NCI-H510A (cell line): ENCODE results near the gene GABRR1.
A peak's percentile ranks its signal among the peaks of the same experiment; 100 is the strongest.
"Not testable (repeated sequence)": the region's sequence is repeated elsewhere in the genome, so short reads cannot be mapped to it uniquely, and the experiment has no call there.

Experiments
- DNase-seq: peaks from one replicate; lab custom pipeline; 2025; lab: John Stamatoyannopoulos, UW

Gene GABRR1

GRCh38 chr6:89217299-89217910 is at the start of gene GABRR1:
Gene GABRR1, minus strand, starts transcription at chr6:89217358. Its CDS starts 36 bp downstream, at chr6:89217322.
- no peak for DNase-seq

- no peak for DNase-seq
Measured at GRCh38 chr6:89264296-89264695, 47.1 kb upstream of the GABRR1 start.

DNA sequence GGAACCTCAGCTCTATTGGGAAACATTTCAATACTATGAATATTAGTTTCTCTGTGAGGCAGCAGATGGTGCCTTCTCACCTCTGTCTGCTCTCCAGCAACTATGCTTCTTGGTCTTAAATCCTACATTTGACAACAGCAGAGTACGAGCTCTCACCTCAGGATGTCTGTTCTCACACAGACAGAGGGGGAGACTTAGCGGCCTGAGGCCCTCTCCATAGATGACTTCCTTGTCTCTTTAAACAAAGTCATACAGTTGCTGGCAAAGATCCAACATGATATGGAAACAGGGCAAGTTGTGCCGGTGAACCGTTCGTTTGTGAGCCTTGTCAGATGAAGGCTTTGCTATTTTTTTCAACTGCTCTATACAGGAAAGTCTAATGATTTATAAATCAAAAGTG is 43.7 kb upstream of the GABRR1 start:
- peak; percentile 48 for DNase-seq

GRCh38 chr6:89260310-89260709 is 43.2 kb upstream of the GABRR1 start:
- DNase-seq: no peak

DNA sequence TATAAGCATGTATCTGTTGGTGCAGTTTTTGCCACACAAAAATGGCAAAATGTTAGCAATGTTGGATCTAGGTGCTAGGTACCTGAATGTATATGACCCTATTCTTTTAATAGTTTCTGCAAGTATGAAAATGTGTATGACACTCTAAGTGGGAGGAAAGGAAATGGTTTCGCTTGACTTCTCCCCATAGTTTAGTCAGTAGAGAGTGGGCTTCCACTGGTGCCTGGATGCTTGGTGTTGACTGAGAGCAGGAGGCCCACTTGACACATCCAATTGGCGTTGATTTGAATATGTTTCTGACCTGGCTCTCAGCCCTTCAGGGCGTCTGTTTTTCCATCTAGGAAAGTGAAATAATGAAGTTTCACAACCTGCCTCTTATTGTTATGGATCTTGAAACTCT is 41.8 kb upstream of the GABRR1 start:
- no peak for DNase-seq

DNA sequence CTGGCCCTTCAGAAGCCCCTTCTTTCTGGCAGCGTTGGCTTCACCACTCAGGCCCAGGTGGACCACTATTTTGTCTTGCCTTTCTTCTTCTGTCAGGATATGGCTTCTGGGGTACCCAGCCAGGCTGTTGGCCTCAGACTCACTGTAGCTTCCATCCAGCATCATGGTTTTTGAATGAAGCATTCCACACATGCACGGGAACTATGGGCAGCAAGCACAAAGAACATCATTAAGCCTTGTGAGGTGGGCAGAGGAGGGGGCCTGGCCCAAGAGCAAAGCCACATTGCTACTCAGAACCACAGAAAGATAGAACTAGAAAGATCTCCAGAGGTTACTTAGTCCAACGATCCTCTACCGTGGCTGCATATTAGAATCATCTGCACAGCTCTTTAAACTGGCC is 40.6 kb upstream of the GABRR1 start:
- no peak for DNase-seq

GRCh38 chr6:89257346-89257745 is 40.2 kb upstream of the GABRR1 start:
- no peak for DNase-seq

GRCh38 chr6:89255417-89255816 is 38.3 kb upstream of the GABRR1 start:
- no peak for DNase-seq

GRCh38 chr6:89254569-89254968 is 37.4 kb upstream of the GABRR1 start:
- no peak for DNase-seq

DNA sequence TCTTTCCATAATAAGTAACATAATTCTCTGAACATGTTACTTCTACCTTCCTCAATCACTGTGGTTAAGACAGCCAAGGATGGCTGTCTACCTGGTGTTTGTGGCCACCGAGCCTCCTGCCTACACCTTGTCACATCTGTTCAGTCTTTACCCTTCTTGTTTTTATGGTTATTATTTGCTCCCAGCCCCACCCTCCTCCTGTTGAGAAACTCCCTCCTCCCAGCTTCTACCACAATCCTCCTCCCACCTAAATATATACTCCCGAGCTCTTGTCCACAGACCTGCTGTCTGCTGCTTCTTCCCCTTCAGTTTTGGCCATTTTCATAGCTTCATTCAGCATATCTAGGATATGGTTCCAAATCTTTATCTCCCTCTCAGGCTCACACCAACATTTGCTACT is 35.7 kb upstream of the GABRR1 start:
- no peak for DNase-seq

GRCh38 chr6:89251976-89252375 is 34.8 kb upstream of the GABRR1 start:
- DNase-seq: no peak

- no peak for DNase-seq
Measured at GRCh38 chr6:89251170-89251569, 34.0 kb upstream of the GABRR1 start.

DNA sequence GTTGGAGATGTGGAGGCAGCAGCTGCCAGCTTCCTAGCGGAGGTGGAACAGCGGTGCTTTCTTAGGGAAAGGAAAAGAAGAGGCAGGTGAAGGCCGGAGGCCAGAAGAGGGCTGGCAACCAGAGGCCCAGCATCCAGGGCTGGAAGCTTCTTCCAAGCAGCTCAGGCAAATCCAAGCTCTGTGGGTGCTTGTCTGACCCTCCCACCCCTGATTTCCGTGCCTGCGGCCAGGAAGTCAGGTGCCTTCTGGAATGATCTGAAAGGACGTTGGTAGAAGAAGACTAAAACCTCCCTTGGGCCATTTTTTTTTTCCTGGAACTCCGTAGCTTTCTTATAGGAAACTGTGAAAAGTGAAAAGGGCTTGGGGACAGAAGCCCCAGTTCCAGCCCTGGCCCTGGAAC is 33.1 kb upstream of the GABRR1 start:
- no peak for DNase-seq

- DNase-seq: no peak
Measured at GRCh38 chr6:89244241-89244985, 27.3 kb upstream of the GABRR1 start.

- DNase-seq: no peak
Measured at GRCh38 chr6:89243331-89243629, 26.1 kb upstream of the GABRR1 start.

- DNase-seq: no peak
Measured at GRCh38 chr6:89242574-89243330, 25.6 kb upstream of the GABRR1 start.

- no peak for DNase-seq
Measured at GRCh38 chr6:89239338-89239737, 22.2 kb upstream of the GABRR1 start.

DNA sequence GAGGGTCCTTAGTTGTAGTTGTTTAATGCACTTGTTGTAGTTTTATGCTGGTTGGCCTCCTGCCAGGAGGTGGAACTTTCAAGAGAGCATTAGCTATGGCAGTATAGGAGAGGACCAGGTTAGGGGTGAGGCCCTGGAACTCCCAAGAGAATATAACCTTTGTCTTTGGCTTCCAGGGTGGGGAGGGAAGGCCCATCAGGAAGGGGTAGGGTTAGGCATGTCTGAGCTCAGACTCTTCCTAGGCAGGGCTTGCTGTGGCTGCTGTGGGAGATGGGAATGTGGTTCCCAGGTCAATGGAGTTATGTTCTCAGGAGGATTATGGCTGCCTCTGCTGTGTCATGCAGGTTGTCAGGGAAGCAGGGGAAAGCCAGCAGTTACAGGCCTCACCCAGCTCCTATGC is 20.0 kb upstream of the GABRR1 start:
- DNase-seq: no peak

DNA sequence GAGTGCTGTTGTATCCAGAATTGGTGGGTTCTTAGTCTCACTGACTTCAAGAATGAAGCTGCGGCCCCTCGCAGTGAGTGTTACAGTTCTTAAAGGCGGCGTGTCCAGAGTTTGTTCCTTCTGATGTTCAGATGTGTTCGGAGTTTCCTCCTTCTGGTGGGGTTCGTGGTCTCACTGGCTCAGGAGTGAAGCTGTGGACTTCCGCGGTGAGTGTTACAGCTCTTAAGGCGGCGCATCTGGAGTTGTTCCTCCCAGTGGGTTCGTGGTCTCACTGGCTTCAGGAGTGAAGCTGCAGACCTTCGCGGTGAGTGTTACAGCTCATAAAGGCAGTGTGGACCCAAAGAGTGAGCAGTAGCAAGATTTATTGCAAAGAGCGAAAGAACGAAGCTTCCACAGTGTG is 16.4 kb upstream of the GABRR1 start:
- not testable (repeated sequence) for DNase-seq

GRCh38 chr6:89222712-89223039 is 5.5 kb upstream of the GABRR1 start:
- no peak for DNase-seq

- no peak for DNase-seq
Measured at GRCh38 chr6:89221971-89222711, 5.0 kb upstream of the GABRR1 start.

DNA sequence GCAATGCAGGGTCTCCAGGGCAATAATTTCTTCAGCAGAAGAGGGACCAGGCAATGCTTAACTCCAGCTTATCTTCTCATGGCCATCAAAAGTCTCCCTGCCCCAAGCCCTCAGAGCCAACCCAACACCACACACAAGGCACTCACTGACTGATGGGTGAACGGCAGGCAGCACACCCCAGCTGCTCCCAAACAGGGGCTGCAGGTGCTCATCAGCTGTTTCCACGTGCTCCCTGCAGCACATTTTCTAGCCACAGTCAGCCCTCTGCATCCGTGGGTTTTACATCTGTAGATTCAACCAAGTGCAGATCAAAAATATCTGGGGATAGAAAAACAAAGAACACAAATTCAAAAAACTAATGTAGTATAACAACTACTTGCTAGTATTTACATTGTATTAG is 4.0 kb upstream of the GABRR1 start:
- no peak for DNase-seq

DNA sequence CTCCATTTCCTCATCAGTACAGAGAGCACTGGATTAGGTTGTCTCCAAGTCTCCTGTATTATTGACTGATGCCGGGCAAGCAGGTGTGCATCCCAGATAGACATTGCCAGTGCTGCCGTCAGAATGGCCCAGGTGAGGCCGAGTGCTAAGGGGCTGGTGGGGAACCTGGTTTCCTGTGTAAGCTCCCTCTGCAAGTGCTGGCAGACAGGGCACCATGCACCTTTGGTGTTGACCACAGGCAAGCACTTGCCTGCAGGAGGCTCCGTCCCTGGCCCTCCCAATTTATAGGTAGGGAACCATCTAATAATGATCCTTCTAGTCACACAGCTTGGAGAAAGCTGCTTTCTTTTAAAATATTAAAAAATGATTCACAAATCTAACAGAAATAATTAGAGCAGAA is 747 bp downstream of the GABRR1 start:
- DNase-seq: no peak
